HEK293T (cell line): ENCODE data around the gene YWHAH.

Experiments used
- CTCF ChIA-PET: fragments of 350-600 bp; formaldehyde crosslinking; extraction: SDS; loops from one replicate; lab custom pipeline; 2021; ENCODE audit warnings: antibody characterized with exemption, inconsistent platforms; lab: Yijun Ruan, JAX
- POLR2A ChIA-PET: fragments of 350-600 bp; formaldehyde crosslinking; extraction: SDS; loops from one replicate; lab custom pipeline; 2020; ENCODE audit warnings: antibody characterized with exemption, inconsistent platforms; lab: Yijun Ruan, JAX
- DNase-seq: peaks from one replicate; pipeline ENCODE4 v3.0.0; 2012; ENCODE audit warnings: mixed read lengths; ENCODE audit errors: extremely low spot score
- ARNT ChIP-seq: fragments of 450-650 bp; IDR thresholded peaks from 2 replicates; pipeline ENCODE4 v1.6.1; 2017; ENCODE audit warnings: mild to moderate bottlenecking
- BHLHE40 ChIP-seq: fragments of 450-650 bp; IDR thresholded peaks from 2 replicates; pipeline ENCODE4 v1.6.1; 2016; ENCODE audit warnings: mild to moderate bottlenecking, moderate library complexity, borderline replicate concordance
- CTBP1 ChIP-seq: fragments of 450-650 bp; IDR thresholded peaks from 2 replicates; pipeline ENCODE4 v1.6.1; 2016; ENCODE audit warnings: borderline replicate concordance
- ELF4 ChIP-seq: fragments of 450-650 bp; IDR thresholded peaks from 2 replicates; pipeline ENCODE4 v1.6.1; 2017; ENCODE audit warnings: antibody characterized with exemption
- FOXA1 ChIP-seq: fragments of 450-650 bp; IDR thresholded peaks from 2 replicates; pipeline ENCODE4 v1.6.1; 2016; ENCODE audit warnings: mild to moderate bottlenecking
- FOXK2 ChIP-seq: fragments of 450-650 bp; IDR thresholded peaks from 2 replicates; pipeline ENCODE4 v1.6.1; 2016; ENCODE audit warnings: mild to moderate bottlenecking
- FOXM1 ChIP-seq: fragments of 450-650 bp; IDR thresholded peaks from 2 replicates; pipeline ENCODE4 v1.6.1; 2017; ENCODE audit warnings: mild to moderate bottlenecking, borderline replicate concordance
- HDGF ChIP-seq: fragments of 450-650 bp; IDR thresholded peaks from 2 replicates; pipeline ENCODE4 v1.6.1; 2017; ENCODE audit warnings: antibody characterized with exemption, borderline replicate concordance
- L3MBTL2 ChIP-seq: fragments of 450-650 bp; conservative IDR thresholded peaks from 2 replicates; pipeline ENCODE4 v1.6.1; 2016; ENCODE audit warnings: mild to moderate bottlenecking
- LEF1 ChIP-seq: fragments of 450-650 bp; IDR thresholded peaks from 2 replicates; pipeline ENCODE4 v1.6.1; 2017; ENCODE audit warnings: mild to moderate bottlenecking, borderline replicate concordance
- NFRKB ChIP-seq: fragments of 450-650 bp; IDR thresholded peaks from 2 replicates; pipeline ENCODE4 v1.6.1; 2016; ENCODE audit warnings: mild to moderate bottlenecking, moderate library complexity
- PKNOX1 ChIP-seq: fragments of 450-650 bp; IDR thresholded peaks from 2 replicates; pipeline ENCODE4 v1.6.1; 2016
- SP1 ChIP-seq: fragments of 450-650 bp; IDR thresholded peaks from 2 replicates; pipeline ENCODE4 v1.6.1; 2017
- SUZ12 ChIP-seq: fragments of 450-650 bp; IDR thresholded peaks from 2 replicates; pipeline ENCODE4 v1.6.1; 2016; ENCODE audit warnings: mild to moderate bottlenecking
- TARDBP ChIP-seq: fragments of 450-650 bp; IDR thresholded peaks from 2 replicates; pipeline ENCODE4 v1.6.1; 2016
- ZNF384 ChIP-seq: fragments of 450-650 bp; IDR thresholded peaks from 2 replicates; pipeline ENCODE4 v1.6.1; 2016

Gene YWHAH

GRCh38 chr22:31942091-31942490 is 2.2 kb upstream of the YWHAH start:
- TF ChIP-seq ELF4 = no peak
- no peak for TF ChIP-seq HDGF
- TF ChIP-seq SP1 = no peak
- TF ChIP-seq CTBP1 = no peak
- DNase-seq = no peak
- CTCF ChIA-PET = interaction anchor here (0.7 kb wide), 1 partner anchor 1982 kb away, joined by 3 read pairs; no protein-coding TSS in a partner anchor
- POLR2A ChIA-PET = interaction anchor here (0.9 to 6.5 kb wide), 2 partner anchors 9 to 189 kb away, joined by 3 to 33 read pairs; partner anchors contain the start of gene DEPDC5

DNA sequence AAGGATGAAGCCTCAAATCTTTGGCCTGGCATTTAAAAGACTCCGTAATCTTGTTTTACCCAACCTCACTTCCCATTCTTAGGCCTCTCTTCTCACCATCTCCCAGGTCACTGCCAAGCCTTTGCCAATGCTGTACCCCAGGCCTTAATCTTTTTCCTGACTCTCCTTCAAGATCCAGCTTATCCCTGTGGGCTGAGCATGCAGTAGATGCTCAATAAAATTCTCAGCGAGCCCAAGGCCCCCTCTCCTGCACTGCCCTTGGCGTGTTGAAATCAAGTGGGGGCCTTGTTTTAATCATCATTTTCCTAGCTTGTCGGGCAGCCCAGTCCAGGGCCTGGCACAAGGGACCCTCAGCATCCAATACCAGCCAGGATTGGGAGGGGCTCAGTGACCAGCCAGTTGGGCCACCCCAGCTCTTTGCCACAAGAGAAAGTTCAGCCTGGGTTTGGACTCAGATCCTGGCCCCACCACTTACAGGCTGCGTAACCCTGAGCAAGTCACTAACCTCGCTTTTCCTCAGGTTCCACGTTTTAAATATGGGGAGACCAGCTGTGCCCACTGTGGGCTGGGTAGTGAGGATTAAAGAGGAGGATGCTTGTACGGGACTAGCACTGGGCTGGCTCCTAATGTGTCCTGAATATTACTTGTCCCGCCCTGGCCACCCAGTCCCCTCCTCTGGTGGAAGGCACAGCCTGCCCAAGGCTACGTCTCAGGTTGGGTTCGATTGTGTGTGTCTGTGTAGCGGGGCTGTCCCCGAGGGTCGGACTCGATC is 943 bp upstream of the YWHAH start:
- no peak for DNase-seq
- TF ChIP-seq FOXM1 = no peak
- TF ChIP-seq FOXK2 = no peak
- TF ChIP-seq ARNT = no peak
- TF ChIP-seq L3MBTL2 = no peak
- TF ChIP-seq PKNOX1 = no peak
- TF ChIP-seq ELF4 = no peak
- no peak for TF ChIP-seq NFRKB
- CTCF ChIA-PET = interaction anchor here (0.8 to 0.9 kb wide), 2 partner anchors 11 to 27 kb away, joined by 3 read pairs; no protein-coding TSS in a partner anchor
- POLR2A ChIA-PET = interaction anchor here (0.8 to 6.5 kb wide), 3 partner anchors 12 to 190 kb away, joined by 3 to 33 read pairs (median 4); partner anchors contain the start of gene DEPDC5

DNA sequence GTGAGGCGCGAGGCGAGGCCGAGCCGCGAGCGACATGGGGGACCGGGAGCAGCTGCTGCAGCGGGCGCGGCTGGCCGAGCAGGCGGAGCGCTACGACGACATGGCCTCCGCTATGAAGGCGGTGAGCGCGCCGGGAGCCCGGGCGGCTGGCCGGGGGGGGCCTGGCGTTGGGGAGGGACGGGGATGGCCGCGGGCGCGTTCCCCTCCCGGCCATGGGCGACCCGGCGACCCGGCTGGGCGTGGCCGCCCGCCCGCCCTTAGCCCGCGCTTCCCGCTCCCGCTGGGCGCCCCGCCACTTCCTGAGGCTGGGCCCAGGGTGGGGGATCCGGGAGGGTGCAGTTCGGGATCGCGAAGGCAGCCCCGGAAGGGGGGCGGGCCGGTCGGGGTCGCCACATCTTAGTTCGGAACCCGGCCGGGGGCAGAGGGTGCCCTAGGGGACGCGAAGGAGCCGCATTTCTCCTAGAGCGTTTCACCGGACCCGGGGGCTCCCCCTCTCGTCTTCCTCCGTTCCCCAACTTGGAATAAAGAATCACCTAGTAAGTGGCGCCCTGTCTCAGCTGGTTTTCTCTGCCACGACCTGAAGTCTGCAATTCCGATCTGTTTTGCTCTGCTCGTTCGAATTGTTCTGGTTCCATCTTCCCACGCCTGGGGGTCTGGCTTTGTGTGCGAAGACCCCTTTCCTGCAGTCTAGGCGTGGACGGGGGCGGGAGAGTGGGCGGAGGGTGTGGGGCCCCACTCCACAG is 536 bp downstream of the YWHAH start:
- DNase-seq = peak; percentile 52
- TF ChIP-seq PKNOX1 = no peak
- no peak for TF ChIP-seq ZNF384
- TF ChIP-seq ARNT = no peak
- TF ChIP-seq FOXM1 = peak; percentile 0; the same call in 1 of the 2 replicates
- CTCF ChIA-PET = no interaction called here
- POLR2A ChIA-PET = interaction anchor here (0.6 to 6.5 kb wide), 4 partner anchors 11 to 268 kb away, joined by 3 to 33 read pairs (median 6); partner anchors contain the start of gene DEPDC5

- POLR2A ChIA-PET = interaction anchor here (0.6 to 6.5 kb wide), 4 partner anchors 10 to 269 kb away, joined by 3 to 33 read pairs (median 6); partner anchors contain the start of gene DEPDC5
- DNase-seq = no peak
- CTCF ChIA-PET = no interaction called here
- TF ChIP-seq CTBP1 (no peak), L3MBTL2 (no peak), SP1 (no peak), BHLHE40 (no peak), FOXA1 (no peak), PKNOX1 (no peak)
Observed at GRCh38 chr22:31945443-31945855, 1.1 kb downstream of the YWHAH start.

DNA sequence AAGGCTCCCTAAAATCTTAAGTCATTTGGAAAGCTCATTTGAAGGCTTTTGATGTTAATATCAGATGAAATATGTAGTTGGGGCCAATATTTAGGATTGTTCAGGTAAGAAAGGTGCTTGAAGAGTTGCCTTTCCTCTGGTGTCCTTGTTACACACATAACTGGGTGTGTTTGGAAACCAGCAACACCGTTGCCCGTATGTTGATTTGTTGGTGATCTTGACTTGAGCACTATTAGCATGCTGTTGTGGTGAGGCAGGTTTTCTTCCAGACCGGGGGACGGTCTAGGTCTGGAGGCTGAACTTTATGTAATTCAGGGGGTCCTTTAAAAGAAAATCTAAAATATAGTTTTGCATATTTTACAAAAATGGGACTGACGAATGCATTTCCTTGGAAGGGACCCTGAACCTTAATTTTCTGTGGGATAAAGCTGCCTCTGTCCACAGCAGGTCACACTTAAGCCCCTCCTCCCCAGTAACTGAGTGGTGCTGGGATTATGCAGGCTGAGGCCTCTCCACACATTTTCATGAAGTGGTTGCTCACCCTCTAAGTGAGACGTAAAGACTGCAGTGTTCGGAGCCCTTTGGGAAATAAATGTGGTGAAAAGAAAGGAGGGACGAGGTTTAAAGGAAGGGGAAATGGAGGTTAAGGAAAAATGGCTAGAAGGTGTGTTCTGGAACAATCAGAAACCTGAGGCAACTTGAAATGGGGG is 1.8 kb downstream of the YWHAH start:
- POLR2A ChIA-PET = interaction anchor here (0.9 to 6.5 kb wide), 4 partner anchors 9 to 284 kb away, joined by 3 to 33 read pairs (median 6); partner anchors contain the start of genes DEPDC5 and PISD
- TF ChIP-seq ELF4 (no peak), FOXK2 (no peak), FOXA1 (no peak), ARNT (no peak), FOXM1 (no peak), L3MBTL2 (no peak), ZNF384 (no peak), SP1 (no peak), TARDBP (no peak), PKNOX1 (no peak), CTBP1 (no peak), SUZ12 (no peak), BHLHE40 (no peak), HDGF (no peak), NFRKB (no peak), LEF1 (no peak)
- no peak for DNase-seq
- CTCF ChIA-PET = interaction anchor here (0.6 kb wide), 2 partner anchors 523 to 811 kb away, joined by 4 to 5 read pairs; no protein-coding TSS in a partner anchor
